Left lung (tissue), 10 donors: ENCODE data around the gene LIAS. TPM values are rescaled to one million over a fixed set of nuclear protein-coding genes. Genes with fewer than 3 reads are reported as not detected.

ENCODE experiments used
- ATAC-seq: fragments of 200-7000 bp; cut with Tn5 transposase; one replicate; pipeline ENCODE4 v1.9.1; 2020; ENCODE audit warnings: moderate library complexity
- DNase-seq, 4 donors: peaks; one replicate each; pipeline ENCODE4 v3.0.0-alpha.2; 2013 to 2020
- H3K27ac ChIP-seq, 2 donors: fragments of 200-600 bp; sonication (generic) in 1 of 2; one replicate each; pipeline versions ENCODE4 v1.5.0 to v1.8.0; 2020 to 2021
- H3K27me3 ChIP-seq, 2 donors: fragments of 200-600 bp; sonication (generic) in 1 of 2; one replicate each; pipeline versions ENCODE4 v1.5.0 to v1.8.0; 2020 to 2021
- H3K36me3 ChIP-seq, 2 donors: fragments of 200-600 bp; sonication (generic) in 1 of 2; one replicate each; pipeline versions ENCODE4 v1.5.0 to v1.8.0; 2020 to 2021
- H3K4me1 ChIP-seq, 2 donors: fragments of 200-600 bp; one replicate each; pipeline ENCODE4 v1.8.0; 2021
- H3K4me3 ChIP-seq, 2 donors: fragments of 200-600 bp; sonication (generic) in 1 of 2; one replicate each; pipeline versions ENCODE4 v1.5.0 to v1.8.0; 2020 to 2021; ENCODE audit warnings: mild to moderate bottlenecking in 1 of 2
- H3K9me3 ChIP-seq, 2 donors: fragments of 200-600 bp; sonication (generic) in 1 of 2; one replicate each; pipeline versions ENCODE4 v1.5.0 to v1.8.0; 2020 to 2021
- CTCF ChIP-seq, 2 donors: fragments of 200-600 bp; sonication (generic) in 1 of 2; IDR thresholded peaks; one replicate each; pipeline versions ENCODE4 v1.5.0 to v1.8.0; 2021; ENCODE audit warnings: antibody characterized with exemption in 2 of 2
- intact Hi-C, 2 donors: fragments of 100-400 bp; cut with DNase I; formaldehyde crosslinking; loops; one replicate each; pipeline versions ENCODE4 v1.11.2 to v1.14.2; 2022
- polyA plus RNA-seq, 6 donors: library from polyadenylated mRNA; unstranded; fragments of 120-200 nt; gene quantifications; one replicate each; pipeline ENCODE4 v1.2.1, GENCODE V29; 2013; ENCODE audit not compliant: insufficient read length in 6 of 6
- total RNA-seq, 2 donors: library from RNA; stranded (reverse); fragmentation: NEBNext Ultra II Directional; extraction: Animal tissue kit (Norgen Biotek cat#: 25700); gene quantifications; one replicate each; pipeline ENCODE4 v1.2.1, GENCODE V29; 2021
- donor health status: DM: no; HTN: yes; CAD: no.
- donor health status: DM: no; HTN: no; CAD: no.

LIAS gene
- total and polyA plus RNA-seq, 8 donors: 9.6 to 36.6 (median 29.0) TPM

DNA sequence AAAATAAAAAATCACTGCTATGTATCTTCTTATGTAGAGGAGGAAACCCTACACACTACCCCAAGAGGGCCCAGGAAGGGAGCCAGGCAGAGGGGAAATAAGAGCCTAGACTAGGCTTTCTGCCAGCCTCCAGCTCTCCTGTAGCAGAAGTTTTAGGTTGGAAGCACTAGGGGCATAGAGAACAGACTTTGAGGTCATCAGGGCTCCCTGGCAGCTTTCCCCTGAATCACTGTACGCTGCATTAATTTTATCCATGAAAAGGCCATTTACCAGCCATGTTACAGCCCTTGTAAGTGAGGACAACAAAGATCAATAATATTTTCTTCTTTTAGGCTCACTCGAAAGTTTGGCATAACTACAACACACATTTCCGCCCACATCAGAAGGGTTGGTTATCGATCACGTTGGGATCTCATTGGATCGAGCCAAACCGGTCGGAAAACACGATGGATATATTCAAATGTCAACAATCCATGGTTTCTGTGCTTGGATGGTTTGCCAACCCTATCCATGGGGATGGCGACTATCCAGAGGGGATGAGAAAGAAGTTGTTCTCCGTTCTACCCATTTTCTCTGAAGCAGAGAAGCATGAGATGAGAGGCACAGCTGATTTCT is 24.9 kb upstream of the LIAS start:
- no peak for TF ChIP-seq CTCF (IDR thresholded peaks at IDR 0.05)
- intact Hi-C loops: no loop called here
- H3K27me3 ChIP-seq: peaks cover 0 to 4% of the 10 kb centered on the region in 2 donors
- no peak for ATAC-seq
- H3K36me3 ChIP-seq: no peaks in the 10 kb centered on the region
- no peak for DNase-seq
- H3K9me3 ChIP-seq: no peaks in the 10 kb centered on the region
- no peak overlapping the region for H3K27ac ChIP-seq
- no peaks in the 10 kb centered on the region for H3K4me1 ChIP-seq
- no peak overlapping the region for H3K4me3 ChIP-seq

DNA sequence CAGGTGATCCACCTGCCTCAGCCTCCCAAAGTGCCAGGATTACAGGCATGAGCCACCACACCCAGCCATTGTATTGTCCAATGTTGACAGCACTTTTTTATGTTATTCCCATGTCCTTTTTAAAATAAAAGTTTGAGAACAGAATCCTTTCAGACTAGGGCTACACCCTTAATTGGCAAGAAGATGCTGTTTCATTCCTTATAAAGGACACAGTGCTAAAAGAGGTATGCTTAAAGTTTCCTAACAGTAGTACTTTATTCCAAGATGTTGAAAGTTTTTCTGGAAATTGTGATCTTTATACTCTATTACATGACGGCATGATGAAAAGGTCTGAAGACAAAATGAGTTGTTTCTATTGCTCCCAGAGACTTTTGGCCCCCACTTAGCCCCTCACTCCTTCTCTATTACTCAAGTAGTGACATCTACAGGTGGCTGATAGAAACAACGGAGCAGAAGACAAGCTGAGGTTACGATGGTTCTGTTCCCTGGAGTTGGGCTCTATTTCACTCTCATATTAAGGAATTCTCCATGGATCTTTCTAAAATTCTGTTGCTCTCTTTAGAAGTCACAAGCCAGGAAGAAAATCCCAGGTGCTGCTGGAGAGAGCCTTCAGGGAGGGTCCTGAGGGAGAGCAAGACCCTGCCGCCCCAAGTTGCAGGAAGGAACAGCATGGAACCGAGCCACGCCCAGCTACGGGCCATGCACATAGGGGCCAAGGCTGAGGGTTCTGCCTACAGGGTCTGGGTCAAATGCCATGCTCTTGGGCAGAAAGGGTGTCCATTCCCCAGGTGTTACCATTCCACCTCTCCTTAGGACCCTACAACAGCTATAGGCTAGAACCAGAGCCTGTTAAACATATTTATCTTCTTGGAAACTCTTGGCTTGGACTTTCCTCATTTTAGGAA is 22.9 kb upstream of the LIAS start:
- no peak for TF ChIP-seq CTCF (IDR thresholded peaks at IDR 0.05)
- H3K36me3 ChIP-seq: no peaks in the 10 kb centered on the region
- intact Hi-C loops: no loop called here
- H3K4me1 ChIP-seq: no peaks in the 10 kb centered on the region
- DNase-seq (no peak), ATAC-seq (peak; percentile 46)
- no peak overlapping the region for H3K27ac ChIP-seq
- no peak overlapping the region for H3K4me3 ChIP-seq
- peaks cover 0 to 4% of the 10 kb centered on the region in 2 donors for H3K27me3 ChIP-seq
- no peaks in the 10 kb centered on the region for H3K9me3 ChIP-seq

DNA sequence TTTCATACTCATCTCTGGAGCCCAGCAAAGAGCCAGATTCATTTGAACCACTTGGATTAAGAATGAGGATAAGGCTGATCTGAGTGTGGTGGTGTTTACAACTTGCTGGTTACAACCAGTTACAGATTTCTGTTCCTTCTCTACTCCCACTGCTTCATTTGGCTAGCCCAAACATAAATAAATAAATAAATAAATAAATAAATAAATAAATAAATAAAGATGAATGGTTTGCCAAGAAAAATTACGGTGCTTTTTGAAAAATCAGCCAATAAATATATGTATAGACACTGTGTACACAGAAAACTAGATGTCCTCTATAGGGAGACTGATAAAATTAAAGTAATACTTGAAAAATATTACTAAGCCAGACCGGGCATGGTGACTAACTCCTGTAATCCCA is 17.3 kb upstream of the LIAS start:
- intact Hi-C loops: no loop called here
- Histone ChIP-seq H3K9me3 (no peaks in the 10 kb centered on the region), H3K27ac (no peak overlapping the region), H3K27me3 (no peaks in the 10 kb centered on the region), H3K4me1 (no peaks in the 10 kb centered on the region), H3K36me3 (no peaks in the 10 kb centered on the region), H3K4me3 (no peak overlapping the region)
- TF ChIP-seq CTCF (IDR thresholded peaks at IDR 0.05): no peak
- DNase-seq (no peak), ATAC-seq (no peak)

DNA sequence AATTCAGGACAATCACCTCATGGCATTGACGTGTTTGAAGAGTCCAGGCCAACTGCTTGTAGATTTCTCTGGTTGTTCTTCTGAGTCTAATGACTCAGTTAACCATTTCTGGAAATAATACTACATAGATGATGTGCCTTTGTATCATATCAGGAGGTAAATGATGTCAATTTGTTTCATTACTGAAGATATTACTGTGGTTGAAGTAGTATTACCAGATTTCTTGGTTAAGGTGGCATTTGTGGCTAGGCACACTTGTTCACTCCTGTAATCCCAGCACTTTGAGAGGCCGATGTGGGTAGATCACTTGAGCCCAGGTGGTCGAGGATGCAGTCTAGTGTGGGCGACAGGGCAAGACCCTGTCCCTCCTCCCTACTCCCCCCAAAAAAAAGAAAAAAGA is 15.9 kb upstream of the LIAS start:
- no peak overlapping the region for H3K4me3 ChIP-seq
- H3K27ac ChIP-seq: no peak overlapping the region
- intact Hi-C loops: no loop called here
- peaks cover 6 to 9% of the 10 kb centered on the region in 2 donors for H3K4me1 ChIP-seq
- DNase-seq: no peak
- no peak for TF ChIP-seq CTCF (IDR thresholded peaks at IDR 0.05)
- ATAC-seq: no peak
- H3K36me3 ChIP-seq: no peaks in the 10 kb centered on the region
- H3K9me3 ChIP-seq: no peaks in the 10 kb centered on the region
- no peaks in the 10 kb centered on the region for H3K27me3 ChIP-seq

GRCh38 chr4:39446483-39446841 is 12.4 kb upstream of the LIAS start:
- intact Hi-C loops: no loop called here
- Histone ChIP-seq H3K9me3 (no peaks in the 10 kb centered on the region), H3K36me3 (peaks cover 0 to 26% of the 10 kb centered on the region in 2 donors), H3K27me3 (no peaks in the 10 kb centered on the region), H3K27ac (peak overlapping the region; percentile 34 to 51), H3K4me3 (peak overlapping the region; percentile 39 to 41), H3K4me1 (peaks cover 6 to 9% of the 10 kb centered on the region in 2 donors)
- TF ChIP-seq CTCF (IDR thresholded peaks at IDR 0.05): no peak
- no peak for DNase-seq
- no peak for ATAC-seq
